Fibroblast of upper back skin (primary cell): Measurements from ENCODE around the gene NID1.
"Not testable (repeated sequence)": the region's sequence is repeated elsewhere in the genome, so short reads cannot be mapped to it uniquely, and the experiment has no call there.

ENCODE experiments used
- DNase-seq: peaks from one replicate; pipeline ENCODE4 v3.0.0-alpha.2; 2013

NID1 gene

DNA sequence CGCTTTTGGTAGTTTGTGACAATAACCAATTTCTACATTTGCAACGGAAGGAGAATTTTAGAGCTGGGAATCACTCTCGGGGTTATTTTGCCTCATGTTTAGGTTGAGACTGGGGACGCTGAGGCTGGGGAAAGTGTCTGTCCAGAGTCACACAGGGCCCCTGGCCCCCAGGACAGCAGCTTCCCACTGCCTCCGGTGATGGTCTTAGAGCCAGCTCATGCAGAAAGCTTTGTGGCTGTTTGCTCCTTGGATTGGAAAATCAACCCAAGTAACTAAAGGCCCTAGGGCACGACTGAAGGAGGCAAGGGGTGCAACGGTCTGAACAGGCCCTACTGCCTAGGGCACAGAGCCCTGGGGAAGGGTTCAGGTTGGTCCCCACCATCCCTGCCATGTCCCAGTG, 72.0 kb downstream of the NID1 start:
- no peak for DNase-seq

DNA sequence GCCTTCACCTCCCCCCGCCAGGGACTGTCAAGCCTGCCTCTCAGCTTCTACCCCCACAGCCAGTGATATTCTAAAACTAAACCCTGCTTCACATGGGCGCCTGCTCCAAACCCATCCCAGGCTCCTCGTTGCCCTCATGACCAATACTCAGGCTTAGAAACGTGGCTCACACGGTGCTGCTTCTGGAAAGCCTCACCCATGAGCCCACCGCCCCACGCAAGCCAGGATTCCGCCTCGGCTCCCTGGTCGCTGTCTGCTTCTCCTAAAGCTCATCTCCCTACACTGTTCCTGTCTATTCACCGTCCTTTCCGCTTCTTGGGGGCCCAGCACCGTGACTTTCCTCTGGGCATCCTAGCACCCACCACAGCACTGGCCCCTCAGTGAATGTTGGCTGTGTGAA, 72.5 kb downstream of the NID1 start:
- DNase-seq: no peak

DNA sequence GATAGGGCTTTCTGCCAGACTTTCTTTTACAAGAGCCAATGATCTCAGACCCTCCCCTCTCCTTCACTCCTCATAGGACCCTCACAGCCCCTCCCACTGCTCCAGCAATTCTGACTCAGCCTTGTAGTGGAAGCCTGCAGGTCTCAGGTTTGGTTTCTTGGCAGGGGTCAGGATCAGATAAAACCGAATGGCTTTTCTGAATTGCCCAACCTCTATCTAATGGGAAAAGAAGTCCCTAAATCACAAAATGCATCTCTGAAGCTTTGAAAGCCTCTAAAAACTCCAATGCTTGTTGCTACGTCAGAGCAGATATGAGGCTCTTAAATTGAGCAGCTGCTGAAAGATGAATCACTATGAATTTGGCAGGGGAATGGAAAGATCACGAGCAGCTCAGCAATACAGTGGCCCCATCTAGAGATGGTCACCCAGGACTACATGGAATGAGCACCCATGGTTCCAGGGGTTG, 74.5 kb downstream of the NID1 start:
- peak; percentile 78 for DNase-seq

DNA sequence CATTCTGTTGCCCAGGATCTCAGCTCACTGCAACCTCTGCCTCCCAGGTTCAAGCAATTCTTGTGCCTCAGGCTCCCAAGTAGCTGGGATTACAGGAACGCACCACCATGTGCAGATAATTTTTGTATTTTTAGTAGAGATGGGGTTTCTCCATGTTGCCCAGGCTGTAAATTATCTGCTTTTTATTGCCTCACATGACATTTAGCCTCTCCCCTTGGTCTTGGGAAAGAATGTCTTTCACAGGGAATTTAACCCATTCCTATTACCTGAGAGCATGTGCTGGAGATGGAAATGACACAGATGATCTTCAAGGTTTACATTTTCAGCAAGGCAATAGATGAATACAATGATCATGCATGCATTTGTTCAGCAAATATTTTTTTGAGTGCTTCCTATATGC, 75.8 kb downstream of the NID1 start:
- no peak for DNase-seq

DNA sequence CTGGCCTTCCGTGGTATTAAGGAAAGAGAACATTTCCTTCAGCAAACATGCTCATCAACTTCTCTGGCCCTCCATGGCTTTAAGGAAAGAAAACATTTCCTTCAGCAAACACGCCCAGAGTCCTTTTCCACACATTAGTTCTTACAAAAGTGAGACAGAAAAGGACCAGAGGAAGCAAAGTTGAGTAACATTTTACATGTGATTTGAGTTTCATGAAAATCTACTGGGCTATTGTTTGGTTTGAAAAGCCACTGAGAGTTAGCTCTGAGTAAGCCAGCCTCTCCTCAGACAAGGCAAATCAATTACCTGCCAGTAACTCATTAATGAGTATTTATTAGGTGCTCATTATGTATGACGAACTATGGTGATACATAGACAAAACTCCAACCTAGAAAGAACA, 78.0 kb downstream of the NID1 start:
- no peak for DNase-seq

DNA sequence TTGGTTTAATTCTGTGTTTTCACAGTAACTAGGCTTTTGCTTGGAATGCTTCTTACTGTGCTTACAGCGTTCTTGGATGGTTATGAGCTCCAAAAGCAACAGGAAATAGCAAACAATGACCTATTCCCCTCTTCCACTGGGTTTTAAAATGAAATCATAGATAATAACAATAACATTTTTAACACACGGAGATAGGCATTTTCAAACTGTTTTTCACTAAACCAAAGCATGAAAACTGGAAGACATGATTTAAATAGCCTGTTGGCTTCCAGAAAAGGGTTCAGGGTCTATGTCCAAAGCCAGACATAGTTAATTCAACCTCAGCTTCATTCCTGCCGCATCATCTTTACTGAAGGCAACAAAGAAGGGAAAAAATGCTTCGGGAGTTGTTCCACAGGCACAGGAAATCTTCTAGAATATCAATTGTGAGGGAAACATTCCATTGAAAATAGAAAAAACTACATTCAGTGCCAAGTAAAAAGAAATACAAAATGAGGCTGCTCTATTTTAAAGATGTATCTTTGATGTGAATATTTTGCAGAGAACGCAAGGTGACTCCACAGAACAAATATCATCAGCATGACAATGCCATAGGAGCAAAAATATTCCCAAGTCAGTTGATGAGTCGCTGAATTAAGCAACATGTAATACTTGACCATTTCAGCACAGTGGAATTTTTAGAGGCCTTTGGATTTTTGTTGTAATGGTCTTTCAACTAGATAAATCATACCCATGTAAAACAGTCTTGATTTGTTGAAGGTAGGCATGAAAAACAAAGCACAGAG, 80.7 kb downstream of the NID1 start:
- peak; percentile 90 for DNase-seq

DNA sequence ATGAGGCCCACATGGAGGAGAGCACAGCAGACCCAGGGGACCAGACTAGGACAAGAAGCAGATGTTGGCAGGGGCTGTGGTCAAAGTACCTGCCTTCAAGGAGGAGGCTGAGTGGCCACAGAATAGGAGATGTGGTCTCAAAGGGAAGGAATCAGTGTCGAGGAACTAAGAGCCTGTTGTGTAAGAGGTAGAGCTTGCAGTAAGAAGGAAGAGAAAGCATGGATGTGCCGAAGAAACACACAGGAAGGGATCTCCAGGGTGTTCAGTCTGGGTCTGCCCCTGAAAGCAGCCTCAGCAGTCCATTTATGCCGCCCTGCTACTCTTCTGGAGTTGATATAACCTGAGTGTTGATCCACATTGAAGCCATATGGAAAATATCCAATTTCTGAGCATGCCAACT, 83.9 kb downstream of the NID1 start:
- DNase-seq: no peak

DNA sequence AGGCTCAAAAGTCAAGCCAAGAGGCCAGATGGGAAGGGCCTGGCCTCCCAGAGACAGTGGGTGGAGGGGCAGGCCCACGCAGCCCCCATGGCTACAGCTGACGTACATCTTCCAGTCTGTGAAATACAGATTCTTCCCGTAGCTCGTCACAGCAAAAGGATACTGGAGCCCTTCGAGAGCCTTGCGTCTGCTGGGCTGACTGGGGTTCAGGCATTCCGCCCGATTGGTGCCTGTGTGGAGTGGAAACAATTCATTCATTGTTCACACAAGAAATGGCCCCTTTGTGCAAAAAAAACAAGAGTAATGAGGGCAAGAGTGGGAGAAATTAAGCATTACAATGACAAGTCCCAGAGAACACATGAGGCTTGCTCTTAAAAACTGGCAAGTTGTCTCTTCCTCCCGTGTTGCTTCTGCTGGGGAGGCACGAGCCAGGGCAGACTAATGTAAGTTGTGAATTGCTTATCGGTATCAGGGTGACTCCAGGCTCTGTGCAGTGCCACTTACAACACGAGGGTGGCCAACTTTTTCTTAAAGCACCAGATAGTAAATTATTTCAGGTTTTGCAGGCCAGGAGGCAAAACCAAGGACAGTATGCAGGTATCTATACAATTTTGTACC, 85.1 kb downstream of the NID1 start:
- no peak for DNase-seq

DNA sequence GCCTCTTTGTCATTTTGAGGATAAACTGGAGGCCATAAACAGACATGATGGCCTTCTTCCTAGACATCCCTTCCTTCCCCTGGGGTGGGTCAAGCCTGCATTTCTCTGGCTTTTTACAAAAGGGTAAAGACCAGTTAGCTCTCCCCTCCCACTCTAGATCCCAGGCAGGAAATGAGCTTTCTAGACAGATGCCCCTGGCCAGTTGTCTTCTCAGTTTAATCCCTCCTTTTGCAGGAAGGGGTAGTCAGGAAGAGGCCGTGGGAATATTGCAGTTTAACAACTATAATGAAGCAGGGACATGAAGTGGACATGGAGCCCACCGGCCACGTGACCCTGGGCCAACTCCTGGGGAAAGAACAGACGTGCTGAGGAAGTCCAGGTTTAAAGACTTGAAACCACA, 85.7 kb downstream of the NID1 start:
- DNase-seq: no peak

DNA sequence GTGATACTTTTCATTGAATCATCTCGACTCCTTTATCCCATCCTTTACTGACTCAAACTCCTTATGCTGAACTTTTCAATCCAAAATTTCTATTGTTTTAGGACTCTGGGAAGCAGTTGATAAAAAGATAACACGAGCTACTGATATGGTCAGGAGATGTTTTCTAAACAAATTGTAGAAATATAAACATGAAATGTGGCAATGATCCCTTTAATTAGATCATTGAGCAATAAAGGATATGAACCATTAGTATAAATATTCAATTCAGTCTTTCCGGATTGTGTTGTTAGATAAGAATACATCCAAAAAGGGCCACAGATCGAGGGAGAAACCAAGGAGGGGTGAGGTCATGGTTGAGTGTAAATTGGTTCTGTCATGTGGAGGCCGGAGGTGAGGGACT, 88.4 kb downstream of the NID1 start:
- no peak for DNase-seq

DNA sequence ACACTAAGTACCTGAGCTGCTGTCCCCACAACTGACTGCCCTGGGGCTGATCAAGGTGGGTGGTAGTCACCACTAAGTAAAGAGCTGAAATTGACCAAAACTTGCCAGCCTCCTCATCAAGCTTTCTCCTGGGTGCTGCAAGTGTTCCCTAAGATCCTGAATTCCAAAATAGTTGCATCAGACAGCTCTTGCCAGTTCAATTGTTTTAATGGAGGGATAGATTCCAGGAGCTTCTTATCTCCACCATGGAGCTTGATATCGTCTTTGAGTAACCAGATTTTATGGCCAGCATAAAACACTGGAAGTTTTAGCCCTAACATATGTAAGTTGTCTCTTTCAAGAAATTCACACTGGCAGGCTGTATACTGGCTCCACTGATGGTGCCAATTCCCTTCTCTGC, 90.3 kb downstream of the NID1 start:
- peak; percentile 25 for DNase-seq

DNA sequence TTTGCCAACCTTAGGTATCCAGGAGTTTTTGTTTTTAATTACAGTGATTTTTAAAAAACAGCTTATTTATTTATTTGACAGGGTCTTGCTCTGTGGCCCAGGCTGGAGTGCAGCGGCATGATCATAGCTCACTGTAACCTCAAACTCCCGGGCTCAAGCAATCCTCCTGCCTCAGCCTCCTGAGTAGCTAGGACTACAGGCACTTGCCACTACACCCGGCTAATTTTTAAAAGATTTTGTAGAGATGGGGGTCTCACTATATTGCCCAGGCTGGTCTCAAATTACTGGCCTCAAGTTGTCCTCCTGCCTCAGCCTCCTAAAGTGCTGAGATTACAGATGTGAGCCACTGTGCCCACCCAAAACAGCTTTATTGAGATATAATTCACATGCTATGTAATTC, 92.2 kb downstream of the NID1 start:
- not testable (repeated sequence) for DNase-seq

DNA sequence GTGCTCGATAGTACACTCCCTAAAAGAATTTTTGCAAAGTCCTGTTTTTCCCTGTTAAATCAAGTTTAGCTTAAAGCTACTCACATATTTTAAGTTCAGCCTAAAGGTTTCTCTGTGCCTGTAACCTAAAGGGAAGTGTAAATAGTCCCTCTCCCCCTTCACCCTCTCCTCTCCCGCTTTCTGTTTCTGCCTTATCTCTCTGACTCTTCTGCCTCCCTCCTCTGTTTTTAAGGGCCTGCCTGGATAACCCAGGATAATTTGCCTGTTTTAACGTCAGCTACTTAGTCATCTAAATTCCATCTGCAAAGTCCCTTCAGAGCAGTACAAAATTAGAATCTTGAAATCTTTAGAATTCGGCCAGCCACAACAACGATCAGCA, 92.6 kb downstream of the NID1 start:
- peak; percentile 82 for DNase-seq

DNA sequence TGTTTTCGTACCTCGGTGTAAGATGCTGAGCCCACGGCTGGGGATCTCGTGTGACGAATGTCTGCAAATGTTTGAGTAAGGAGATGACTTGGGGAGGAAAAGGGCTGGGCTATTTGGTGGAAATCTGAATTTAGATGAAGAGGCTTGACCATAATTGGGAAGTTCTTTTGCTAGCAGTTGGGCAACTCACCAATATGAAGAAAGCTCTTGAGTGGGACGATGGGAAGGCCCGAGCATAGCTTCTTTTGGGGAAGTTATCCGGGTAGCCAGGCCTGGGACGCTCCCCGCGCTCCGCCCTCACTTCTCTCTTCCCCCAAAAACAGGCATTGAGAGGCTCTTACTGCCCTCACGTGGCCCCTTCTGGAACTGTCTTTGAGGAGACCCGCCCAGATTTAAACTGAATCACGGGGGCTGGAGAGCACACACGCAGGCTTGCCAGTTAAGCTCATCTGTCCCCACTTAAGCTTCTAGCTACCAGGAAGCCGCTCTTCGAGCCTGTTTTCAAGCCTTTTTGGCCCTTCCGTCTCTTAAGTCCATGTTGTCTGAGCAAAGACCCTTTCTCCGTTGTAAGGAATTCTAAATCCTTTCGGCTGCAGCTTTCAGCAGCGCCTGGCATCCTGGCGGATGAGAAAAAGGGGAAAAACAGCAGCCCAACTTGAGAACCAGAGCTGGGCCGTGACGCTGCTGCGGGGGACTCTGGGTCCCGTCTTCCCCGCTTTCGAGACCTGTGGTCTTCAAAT, 93.1 kb downstream of the NID1 start:
- peak; percentile 96 for DNase-seq

DNA sequence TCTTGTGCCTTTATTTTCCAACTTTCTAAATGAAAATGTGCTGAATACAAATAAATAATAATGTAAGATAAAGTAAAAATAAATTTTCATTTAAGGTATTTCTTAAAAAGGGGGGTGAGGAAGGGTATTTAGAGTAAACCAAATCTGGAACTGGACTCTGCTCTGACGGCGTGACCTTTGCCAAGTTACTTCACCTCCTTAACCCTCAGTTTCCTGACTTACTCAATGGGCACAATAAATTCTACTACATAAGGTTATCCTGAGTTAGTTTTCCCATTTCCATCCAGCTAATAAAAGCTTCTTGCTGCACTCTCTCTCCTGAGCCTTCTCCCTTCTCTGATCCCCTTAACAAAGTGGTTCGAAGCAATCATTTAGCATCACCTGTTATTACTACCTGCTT, 93.9 kb downstream of the NID1 start:
- no peak for DNase-seq

DNA sequence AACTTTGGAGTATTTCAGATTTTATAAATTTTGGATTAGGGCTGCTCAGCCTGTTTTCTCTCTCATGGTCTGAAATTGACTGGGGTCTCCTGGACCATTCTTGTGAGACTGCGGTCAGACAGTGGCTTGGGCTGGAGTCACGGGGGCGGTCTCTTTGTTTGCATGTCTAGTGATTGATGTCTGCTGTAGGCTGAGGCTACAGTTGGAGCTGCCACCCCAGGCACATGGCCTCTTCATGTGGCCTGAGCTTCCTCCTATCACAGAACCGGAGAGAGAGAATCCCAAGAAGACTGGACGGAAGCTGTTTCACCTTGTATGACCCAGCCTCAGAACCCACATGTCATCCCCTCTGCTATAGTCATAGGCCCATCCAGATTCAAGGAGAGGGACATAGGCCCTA, 96.1 kb downstream of the NID1 start:
- DNase-seq: no peak

DNA sequence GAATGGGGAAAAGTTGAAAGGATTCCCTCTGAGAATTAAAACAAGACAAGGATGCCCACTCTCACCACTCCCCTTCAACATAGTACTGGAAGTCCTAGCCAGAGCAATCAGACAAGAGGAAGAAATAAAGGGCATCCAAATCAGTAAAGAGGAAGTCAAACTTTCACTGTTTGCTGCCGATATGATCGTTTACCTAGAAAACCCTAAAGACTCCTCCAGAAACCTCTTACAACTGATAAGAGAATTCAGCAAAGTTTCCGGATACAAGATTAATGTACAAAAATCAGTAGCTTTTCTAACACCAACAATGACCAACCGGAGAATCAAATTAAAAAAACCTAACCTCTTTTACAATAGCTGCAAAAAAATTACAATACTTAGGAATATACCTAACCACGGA, 98.8 kb downstream of the NID1 start:
- DNase-seq: not testable (repeated sequence)

DNA sequence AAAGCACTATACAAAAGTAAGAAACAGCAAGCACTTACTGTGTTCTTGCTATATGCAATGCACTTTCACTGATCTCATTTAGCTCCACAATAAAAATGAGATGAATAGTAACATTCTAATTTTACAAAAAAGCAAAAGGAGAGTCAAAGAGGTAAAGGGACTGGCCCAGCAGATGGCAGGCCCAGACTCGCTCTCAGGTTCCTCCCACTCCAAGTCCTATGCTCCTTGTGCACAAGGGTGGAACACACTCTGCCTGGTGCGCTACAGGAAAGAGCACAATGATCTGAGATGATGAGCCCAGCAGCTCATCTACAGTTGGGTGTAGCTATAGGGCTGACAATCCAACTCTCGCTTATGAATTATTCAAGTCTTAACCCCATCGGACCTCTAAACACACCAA, 104.1 kb downstream of the NID1 start:
- no peak for DNase-seq

DNA sequence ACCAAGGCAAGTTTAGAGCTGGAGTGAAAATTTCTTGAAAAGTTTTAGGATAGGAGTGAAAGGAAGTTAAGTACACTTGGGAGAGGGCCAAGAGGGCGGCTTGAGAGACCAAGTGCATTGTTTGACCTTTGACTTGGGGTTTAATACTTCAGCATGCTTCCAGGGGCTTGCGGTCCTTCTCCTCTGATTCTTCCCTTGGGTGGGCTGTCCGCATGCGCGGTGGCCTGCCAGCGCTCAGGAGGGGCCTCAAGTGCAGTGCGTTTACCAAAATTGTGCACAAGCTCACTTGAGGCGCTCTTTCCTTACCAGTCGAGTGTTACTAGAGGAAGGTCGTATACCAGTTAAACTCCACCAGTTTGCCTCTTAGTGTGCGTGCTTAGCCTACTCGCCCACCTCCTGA, 106.9 kb downstream of the NID1 start:
- DNase-seq: no peak

DNA sequence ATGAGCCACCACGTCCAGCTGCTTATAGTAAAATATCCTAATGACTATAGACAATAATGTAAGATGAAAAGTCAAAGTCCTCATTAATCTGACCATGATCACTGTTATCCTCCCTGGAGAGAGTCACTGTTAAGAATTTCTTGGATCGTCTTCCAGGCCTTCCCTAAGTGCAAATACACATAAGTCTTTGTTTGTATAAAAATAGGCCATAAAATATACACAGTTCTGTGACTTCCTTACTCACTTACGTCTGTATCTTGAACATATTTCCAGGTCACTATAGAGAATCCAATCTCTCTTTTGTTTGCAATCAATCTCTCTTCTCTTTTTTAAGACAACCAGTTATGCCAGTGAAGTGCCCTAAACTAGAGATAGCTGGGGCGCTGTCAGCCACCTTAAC, 109.1 kb downstream of the NID1 start:
- DNase-seq: no peak

DNA sequence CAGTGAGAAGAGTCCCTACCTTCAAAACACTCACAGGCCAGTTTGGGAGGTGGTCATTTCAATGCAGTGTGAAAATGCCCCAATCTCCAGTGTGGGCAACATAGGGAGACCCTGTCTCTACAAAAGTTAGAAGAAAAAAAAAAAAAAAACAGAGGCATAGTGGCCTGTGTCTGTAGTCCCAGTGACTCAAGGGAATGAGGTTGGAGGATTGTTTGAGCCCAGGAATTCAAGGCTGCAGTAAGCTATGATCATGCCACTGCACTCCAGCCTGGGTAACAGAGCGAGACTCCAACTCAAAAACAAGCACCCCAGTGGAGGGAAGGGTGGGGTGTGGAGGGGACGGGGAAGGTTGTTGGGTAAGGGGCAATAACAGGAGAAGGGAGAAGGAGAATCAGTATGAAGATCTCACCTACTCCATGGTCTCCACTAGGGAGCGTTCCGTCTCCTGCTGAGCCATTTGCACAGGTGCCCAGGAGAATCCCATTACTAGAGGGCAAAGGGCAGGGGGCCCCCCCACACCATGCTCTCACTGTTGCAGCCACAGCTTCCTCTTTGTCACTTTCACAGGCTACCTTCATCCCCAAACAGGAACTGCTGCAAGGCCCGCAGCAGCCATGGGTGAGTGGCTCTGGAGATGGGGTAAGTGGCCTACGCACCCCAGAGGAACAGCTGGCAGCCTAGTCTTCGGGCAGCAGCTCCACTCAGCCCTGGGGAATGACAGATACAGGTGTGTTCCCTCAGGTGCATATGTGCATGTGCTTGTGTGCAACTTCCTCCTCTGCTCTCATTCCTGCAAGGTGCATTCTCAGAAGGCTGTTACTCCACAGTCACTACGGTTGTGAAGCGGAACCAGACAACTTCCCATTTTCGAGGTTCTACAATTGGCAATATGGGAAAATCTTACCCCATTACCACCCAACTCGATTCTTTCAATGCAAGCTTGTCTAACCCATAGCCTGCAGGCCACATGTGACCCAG, 110.3 kb downstream of the NID1 start:
- DNase-seq: peak; percentile 21

DNA sequence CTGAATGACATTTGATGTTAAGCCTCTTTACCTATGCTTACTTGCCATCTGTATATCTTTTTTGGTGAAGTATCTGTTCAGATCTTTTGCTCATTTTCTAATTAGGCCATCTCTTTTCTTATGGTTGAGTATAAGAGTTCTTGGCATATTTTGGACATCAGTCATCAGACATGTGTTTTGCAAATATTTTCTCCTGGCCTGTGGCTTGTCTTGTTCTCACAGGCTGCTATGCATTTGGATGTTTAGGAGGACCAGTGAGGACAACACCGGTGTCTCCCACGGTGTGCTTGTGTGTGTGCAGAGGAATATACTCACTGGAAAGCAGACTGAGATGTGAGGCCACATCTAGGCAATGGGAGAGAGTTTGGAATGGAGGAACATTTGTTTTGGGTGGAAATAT, 111.1 kb downstream of the NID1 start:
- DNase-seq: peak; percentile 89
